ENCODE measurements around the gene ESR2. TPM values are rescaled to one million over a fixed set of nuclear protein-coding genes. Genes with fewer than 3 reads are reported as not detected.

The ESR2 gene
- total RNA-seq, 1 donor from 2014 or later: 0.38 TPM

GRCh38 chr14:64115401-64115800 is 178.8 kb downstream of the ESR2 start:
- intact Hi-C loops (cut with DNase I): no loop called here
- DNase-seq (ENCODE audit: low spot score): no peak

- intact Hi-C loops (cut with DNase I): no loop called here
- no peak for DNase-seq (ENCODE audit: low spot score)
These were observed 179.4 kb downstream of the ESR2 start for GRCh38 chr14:64114796-64115195.

GRCh38 chr14:64114166-64114565 is 180.0 kb downstream of the ESR2 start:
- no peak for DNase-seq (ENCODE audit: low spot score)
- intact Hi-C loops (cut with DNase I): no loop called here

- intact Hi-C loops (cut with DNase I): no loop called here
- DNase-seq (ENCODE audit: low spot score): no peak
These were observed 181.1 kb downstream of the ESR2 start for GRCh38 chr14:64112867-64113678.

GRCh38 chr14:64110802-64111201 is 183.4 kb downstream of the ESR2 start:
- intact Hi-C loops (cut with DNase I): no loop called here
- DNase-seq (ENCODE audit: low spot score): no peak

- intact Hi-C loops (cut with DNase I): no loop called here
These were observed 184.2 kb downstream of the ESR2 start for GRCh38 chr14:64109819-64110554.

GRCh38 chr14:64107438-64107837 is 186.7 kb downstream of the ESR2 start:
- intact Hi-C loops (cut with DNase I): no loop called here
- DNase-seq (ENCODE audit: low spot score): no peak

More at GRCh38 chr14:64109819-64110554, 184.2 kb downstream of the ESR2 start:
- no peak for DNase-seq (ENCODE audit: low spot score)

- DNase-seq (ENCODE audit: low spot score): no peak
- intact Hi-C loops (cut with DNase I): no loop called here
These were observed 196.1 kb downstream of the ESR2 start for GRCh38 chr14:64098120-64098519.

- intact Hi-C loops (cut with DNase I): no loop called here
- no peak for DNase-seq (ENCODE audit: low spot score)
These were observed 198.6 kb downstream of the ESR2 start for GRCh38 chr14:64095620-64096019.

- DNase-seq (ENCODE audit: low spot score): no peak
- intact Hi-C loops (cut with DNase I): no loop called here
These were observed 201.2 kb downstream of the ESR2 start for GRCh38 chr14:64092940-64093339.

GRCh38 chr14:64092338-64092737 is 201.8 kb downstream of the ESR2 start:
- intact Hi-C loops (cut with DNase I): no loop called here

GRCh38 chr14:64091217-64091616 is 203.0 kb downstream of the ESR2 start:
- intact Hi-C loops (cut with DNase I): no loop called here

More at GRCh38 chr14:64092338-64092737, 201.8 kb downstream of the ESR2 start:
- DNase-seq (ENCODE audit: low spot score): no peak

GRCh38 chr14:64089920-64090319 is 204.3 kb downstream of the ESR2 start:
- DNase-seq (ENCODE audit: low spot score): no peak
- intact Hi-C loops (cut with DNase I): no loop called here

More at GRCh38 chr14:64091217-64091616, 203.0 kb downstream of the ESR2 start:
- no peak for DNase-seq (ENCODE audit: low spot score)

GRCh38 chr14:64088647-64088964 is 205.6 kb downstream of the ESR2 start:
- no peak for DNase-seq (ENCODE audit: low spot score)
- intact Hi-C loops (cut with DNase I): no loop called here

GRCh38 chr14:64082837-64083236 is 211.3 kb downstream of the ESR2 start:
- intact Hi-C loops (cut with DNase I): no loop called here
- DNase-seq (ENCODE audit: low spot score): no peak

- no peak for DNase-seq (ENCODE audit: low spot score)
- intact Hi-C loops (cut with DNase I): no loop called here
These were observed 212.9 kb downstream of the ESR2 start for GRCh38 chr14:64081174-64081746.

GRCh38 chr14:64080452-64080851 is 213.7 kb downstream of the ESR2 start:
- intact Hi-C loops (cut with DNase I): no loop called here
- DNase-seq (ENCODE audit: low spot score): no peak

GRCh38 chr14:64075613-64076005 is 218.6 kb downstream of the ESR2 start:
- intact Hi-C loops (cut with DNase I): no loop called here
- no peak for DNase-seq (ENCODE audit: low spot score)

- intact Hi-C loops (cut with DNase I): no loop called here
- DNase-seq (ENCODE audit: low spot score): no peak
These were observed 219.1 kb downstream of the ESR2 start for GRCh38 chr14:64074961-64075612.

GRCh38 chr14:64069634-64070359 is 224.4 kb downstream of the ESR2 start:
- intact Hi-C loops (cut with DNase I): no loop called here

More at GRCh38 chr14:64069634-64070359, 224.4 kb downstream of the ESR2 start:
- DNase-seq (ENCODE audit: low spot score): no peak
